Astrocyte (in vitro differentiated cells and primary cell): Measurements from ENCODE around the gene SLC9A9. TPM values are rescaled to one million over a fixed set of nuclear protein-coding genes. Genes with fewer than 3 reads are reported as not detected.

Experiments used
- DNase-seq: peaks from one replicate; pipeline ENCODE4 v3.0.0-alpha.2; 2010; ENCODE audit warnings: low read depth
- FAIRE-seq: peaks from 2 replicates; lab custom pipeline; 2011; peaks lifted over from hg19 to GRCh38; lab: Jason Lieb, UNC
- H2AFZ ChIP-seq: 2 replicates; pipeline ENCODE4 v1.6.0; 2012; ENCODE audit warnings: low read depth, low read length, inconsistent platforms
- H3K27ac ChIP-seq: 2 replicates; pipeline ENCODE4 v1.5.1; 2011; ENCODE audit warnings: low read depth, low read length, inconsistent platforms
- H3K27me3 ChIP-seq: 2 replicates; pipeline ENCODE4 v1.6.0; 2011; ENCODE audit warnings: low read length, inconsistent platforms; ENCODE audit not compliant: insufficient read depth
- H3K36me3 ChIP-seq: 2 replicates; pipeline ENCODE4 v1.5.1; 2011; ENCODE audit warnings: low read length, inconsistent platforms; ENCODE audit not compliant: insufficient read depth
- H3K4me1 ChIP-seq: 2 replicates; pipeline ENCODE4 v1.5.1; 2011; ENCODE audit warnings: low read length, inconsistent platforms; ENCODE audit not compliant: insufficient read depth
- H3K4me2 ChIP-seq: 2 replicates; pipeline ENCODE4 v1.6.0; 2012; ENCODE audit warnings: low read length, inconsistent platforms
- H3K4me3 ChIP-seq: 2 replicates; pipeline ENCODE4 v1.5.1; 2011; ENCODE audit warnings: low read depth, mild to moderate bottlenecking, low read length, inconsistent platforms; ENCODE audit not compliant: insufficient read depth
- H3K79me2 ChIP-seq: 2 replicates; pipeline ENCODE4 v1.6.0; 2012; ENCODE audit warnings: mild to moderate bottlenecking, low read length, inconsistent platforms; ENCODE audit not compliant: insufficient read depth
- H3K9ac ChIP-seq: 2 replicates; pipeline ENCODE4 v1.6.0; 2012; ENCODE audit warnings: mild to moderate bottlenecking, low read length, inconsistent platforms
- H3K9me3 ChIP-seq: 2 replicates; pipeline ENCODE4 v1.5.1; 2012; ENCODE audit warnings: low read depth, mild to moderate bottlenecking, low read length, inconsistent platforms; ENCODE audit not compliant: insufficient read depth
- H4K20me1 ChIP-seq: 2 replicates; pipeline ENCODE4 v1.6.0; 2012; ENCODE audit warnings: low read length, inconsistent platforms; ENCODE audit not compliant: insufficient read depth
- H3K27ac Mint-ChIP-seq: one replicate; pipeline ENCODE4 v1.8.0; 2021; ENCODE audit warnings: mild to moderate bottlenecking, mixed read lengths; ENCODE audit not compliant: unreplicated experiment
- H3K27me3 Mint-ChIP-seq: one replicate; pipeline ENCODE4 v1.8.0; 2021; ENCODE audit warnings: low read depth, mixed read lengths; ENCODE audit not compliant: unreplicated experiment
- H3K36me3 Mint-ChIP-seq: one replicate; pipeline ENCODE4 v1.8.0; 2021; ENCODE audit warnings: low read depth, mixed read lengths; ENCODE audit not compliant: unreplicated experiment
- H3K4me1 Mint-ChIP-seq: one replicate; pipeline ENCODE4 v1.8.0; 2021; ENCODE audit warnings: low read depth, mixed read lengths; ENCODE audit not compliant: unreplicated experiment
- H3K4me3 Mint-ChIP-seq: one replicate; pipeline ENCODE4 v1.8.0; 2021; ENCODE audit warnings: mild to moderate bottlenecking, moderate library complexity, mixed read lengths; ENCODE audit not compliant: unreplicated experiment
- H3K9me3 Mint-ChIP-seq: one replicate; pipeline ENCODE4 v1.8.0; 2021; ENCODE audit warnings: mild to moderate bottlenecking, mixed read lengths; ENCODE audit not compliant: unreplicated experiment
- CTCF ChIP-seq: IDR thresholded peaks from 2 replicates; pipeline ENCODE4 v1.5.1; 2011; ENCODE audit warnings: low read depth, mild to moderate bottlenecking, inconsistent platforms, low read length, moderate library complexity; ENCODE audit not compliant: insufficient read depth
- EZH2 ChIP-seq: IDR thresholded peaks from 2 replicates; pipeline ENCODE4 v1.6.1; 2012; ENCODE audit warnings: mild to moderate bottlenecking, low read length, inconsistent platforms; ENCODE audit not compliant: insufficient read depth
- total RNA-seq: library from RNA; stranded (reverse); gene quantifications from 2 replicates; pipeline ENCODE4 v1.2.1, GENCODE V29; 2021

The SLC9A9 gene
- total RNA-seq, 1 donor from 2014 or later, result 1.5 TPM

GRCh38 chr3:143427631-143428030 is 420.6 kb downstream of the SLC9A9 start:
- DNase-seq, result no peak
- Histone ChIP-seq H3K4me3 (no peak overlapping the region), H4K20me1 (no peaks in the 10 kb centered on the region), H3K36me3 (no peaks in the 10 kb centered on the region), H3K27ac (no peak overlapping the region), H3K4me2 (no peak overlapping the region), H3K79me2 (no peaks in the 10 kb centered on the region), H2AFZ (no peak overlapping the region), H3K27me3 (no peaks in the 10 kb centered on the region), H3K4me1 (no peaks in the 10 kb centered on the region), H3K9ac (no peak overlapping the region), H3K9me3 (no peaks in the 10 kb centered on the region)
- FAIRE-seq, result no peak
- Mint-ChIP-seq H3K9me3 (no peaks in the 10 kb centered on the region), H3K27ac (no peak overlapping the region), H3K36me3 (no peaks in the 10 kb centered on the region), H3K27me3 (peaks cover 1% of the 10 kb centered on the region), H3K4me3 (no peak overlapping the region), H3K4me1 (peaks cover 15% of the 10 kb centered on the region)
- TF ChIP-seq EZH2 (no peak), CTCF (no peak)

DNA sequence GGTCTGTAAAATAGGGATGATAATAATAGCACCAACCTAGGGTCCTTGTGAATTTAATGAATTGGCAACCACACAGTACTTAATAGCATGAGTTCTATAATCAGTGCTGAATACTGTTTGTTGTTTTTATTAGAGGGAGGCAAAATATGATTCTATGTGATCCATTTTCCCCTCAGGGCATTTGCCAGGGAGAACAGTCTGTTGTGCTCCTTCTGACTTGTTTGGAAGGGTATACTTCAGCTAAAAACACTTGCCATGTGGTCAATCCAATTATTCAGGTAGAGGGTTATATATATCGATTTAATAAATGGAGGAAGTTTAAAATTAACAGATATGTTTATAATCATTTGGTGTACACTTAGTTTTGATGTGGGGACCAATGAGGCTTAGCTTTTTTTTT is 423.4 kb downstream of the SLC9A9 start:
- Histone ChIP-seq H3K4me1 (no peaks in the 10 kb centered on the region), H3K4me3 (no peak overlapping the region), H4K20me1 (no peaks in the 10 kb centered on the region), H2AFZ (no peak overlapping the region), H3K9me3 (no peaks in the 10 kb centered on the region), H3K79me2 (no peaks in the 10 kb centered on the region), H3K9ac (no peak overlapping the region), H3K36me3 (no peaks in the 10 kb centered on the region), H3K27me3 (no peaks in the 10 kb centered on the region), H3K27ac (no peak overlapping the region), H3K4me2 (no peak overlapping the region)
- Mint-ChIP-seq H3K4me1 (peaks cover 21% of the 10 kb centered on the region), H3K36me3 (no peaks in the 10 kb centered on the region), H3K4me3 (no peak overlapping the region), H3K27me3 (peaks cover 1% of the 10 kb centered on the region), H3K27ac (no peak overlapping the region), H3K9me3 (no peaks in the 10 kb centered on the region)
- FAIRE-seq (no peak), DNase-seq (no peak)
- TF ChIP-seq EZH2 (no peak), CTCF (no peak)

GRCh38 chr3:143421556-143421955 is 426.7 kb downstream of the SLC9A9 start:
- no peaks in the 10 kb centered on the region for H4K20me1 ChIP-seq
- H3K36me3 ChIP-seq, result no peaks in the 10 kb centered on the region
- no peak overlapping the region for H3K4me3 ChIP-seq
- Mint-ChIP-seq H3K27ac (no peak overlapping the region), H3K4me1 (peaks cover 9% of the 10 kb centered on the region), H3K4me3 (no peak overlapping the region), H3K9me3 (peaks cover 2% of the 10 kb centered on the region), H3K27me3 (no peaks in the 10 kb centered on the region), H3K36me3 (no peaks in the 10 kb centered on the region)
- no peaks in the 10 kb centered on the region for H3K27me3 ChIP-seq
- no peaks in the 10 kb centered on the region for H3K9me3 ChIP-seq
- peak overlapping the region; percentile 56 for H3K4me2 ChIP-seq
- DNase-seq (peak; percentile 12), FAIRE-seq (no peak)
- H3K4me1 ChIP-seq, result no peaks in the 10 kb centered on the region
- H3K27ac ChIP-seq, result no peak overlapping the region
- no peak for TF ChIP-seq EZH2
- TF ChIP-seq CTCF, result no peak
- H3K79me2 ChIP-seq, result no peaks in the 10 kb centered on the region
- no peak overlapping the region for H2AFZ ChIP-seq
- H3K9ac ChIP-seq, result no peak overlapping the region
